GM15510 (cell line): ENCODE results near the gene GARIN5B.

Source experiments
- POLR2A ChIP-seq: IDR thresholded peaks from 3 replicates; pipeline ENCODE4 v1.6.1; 2011; ENCODE audit warnings: borderline replicate concordance; ENCODE audit not compliant: insufficient read length; ENCODE audit errors: extremely low read depth

GARIN5B gene

GRCh38 chr19:55336101-55336500 lies 27.0 kb downstream of the GARIN5B start:
- TF ChIP-seq POLR2A: no peak

GRCh38 chr19:55333870-55334269 lies 29.2 kb downstream of the GARIN5B start:
- TF ChIP-seq POLR2A: no peak

- TF ChIP-seq POLR2A: no peak
Measured at GRCh38 chr19:55325172-55325571, 37.9 kb downstream of the GARIN5B start, which contains the start of gene TMEM150B. TMEM150B (minus strand) TSS chr19:55325341; CDS start chr19:55321036, 4,305 bp downstream.

GRCh38 chr19:55324662-55325061 lies 38.4 kb downstream of the GARIN5B start:
- TF ChIP-seq POLR2A: no peak

GRCh38 chr19:55322204-55322885 lies 40.7 kb downstream of the GARIN5B start:
- no peak for TF ChIP-seq POLR2A

GRCh38 chr19:55321466-55322137 lies 41.5 kb downstream of the GARIN5B start:
- no peak for TF ChIP-seq POLR2A

- no peak for TF ChIP-seq POLR2A
Measured at GRCh38 chr19:55320844-55321419, 42.1 kb downstream of the GARIN5B start.

- no peak for TF ChIP-seq POLR2A
Measured at GRCh38 chr19:55319785-55320184, 43.3 kb downstream of the GARIN5B start.

GRCh38 chr19:55316646-55317045 lies 46.4 kb downstream of the GARIN5B start:
- TF ChIP-seq POLR2A: no peak

- TF ChIP-seq POLR2A: no peak
Measured at GRCh38 chr19:55315956-55316525, 47.0 kb downstream of the GARIN5B start.

- no peak for TF ChIP-seq POLR2A
Measured at GRCh38 chr19:55314396-55314795, 48.7 kb downstream of the GARIN5B start.

- no peak for TF ChIP-seq POLR2A
Measured at GRCh38 chr19:55312621-55313512, 50.2 kb downstream of the GARIN5B start.

- no peak for TF ChIP-seq POLR2A
Measured at GRCh38 chr19:55311797-55312196, 51.3 kb downstream of the GARIN5B start.

GRCh38 chr19:55311397-55311796 lies 51.7 kb downstream of the GARIN5B start:
- TF ChIP-seq POLR2A: no peak
